Measurements from ENCODE around the gene ARID3B.
"Not testable (repeated sequence)": the region's sequence is repeated elsewhere in the genome, so short reads cannot be mapped to it uniquely, and the experiment has no call there.

ARID3B gene

DNA sequence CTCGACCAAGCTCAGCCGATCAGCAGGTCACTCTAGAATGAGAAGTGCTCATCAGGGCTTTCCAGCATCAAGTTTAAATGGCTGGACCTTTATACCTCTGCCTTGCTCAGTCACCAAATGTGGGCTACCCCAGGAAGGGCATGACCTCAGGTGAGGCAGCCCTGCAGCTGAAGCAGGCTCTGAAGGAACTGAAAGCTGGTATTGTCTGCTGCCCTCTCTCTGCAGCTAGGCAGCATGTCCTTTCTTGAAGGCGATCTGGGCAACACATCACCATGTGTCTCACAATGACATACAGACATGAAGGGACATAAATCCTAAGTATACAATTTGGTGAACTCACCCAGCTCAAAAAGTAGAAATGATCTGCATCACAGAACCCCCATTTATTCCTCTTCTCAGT is 38.7 kb upstream of the ARID3B start:
- Histone ChIP-seq H3K27me3 (replicated peaks; ENCODE audit: control insufficient read depth, insufficient read depth, low read length) (no peaks in the 10 kb centered on the region), H3K4me3 (replicated peaks; ENCODE audit: low read depth, low read length) (no peak overlapping the region), H3K36me3 (ENCODE audit: control insufficient read depth, insufficient read depth, low read length) (peaks cover 6% of the 10 kb centered on the region)
- TF ChIP-seq CTCF (IDR thresholded peaks at IDR 0.05; ENCODE audit: insufficient read depth, low read length, poor library complexity, severe bottlenecking) = no peak
- DNase-seq (ENCODE audit: extremely low read depth, insufficient read length) = no peak

- Histone ChIP-seq H3K27me3 (replicated peaks; ENCODE audit: control insufficient read depth, insufficient read depth, low read length) (no peaks in the 10 kb centered on the region), H3K4me3 (replicated peaks; ENCODE audit: low read depth, low read length) (no peak overlapping the region), H3K36me3 (ENCODE audit: control insufficient read depth, insufficient read depth, low read length) (peaks cover 6% of the 10 kb centered on the region)
- TF ChIP-seq CTCF (IDR thresholded peaks at IDR 0.05; ENCODE audit: insufficient read depth, low read length, poor library complexity, severe bottlenecking) = no peak
- no peak for DNase-seq (ENCODE audit: extremely low read depth, insufficient read length)
Measured at GRCh38 chr15:74504418-74504817, 36.6 kb upstream of the ARID3B start.

DNA sequence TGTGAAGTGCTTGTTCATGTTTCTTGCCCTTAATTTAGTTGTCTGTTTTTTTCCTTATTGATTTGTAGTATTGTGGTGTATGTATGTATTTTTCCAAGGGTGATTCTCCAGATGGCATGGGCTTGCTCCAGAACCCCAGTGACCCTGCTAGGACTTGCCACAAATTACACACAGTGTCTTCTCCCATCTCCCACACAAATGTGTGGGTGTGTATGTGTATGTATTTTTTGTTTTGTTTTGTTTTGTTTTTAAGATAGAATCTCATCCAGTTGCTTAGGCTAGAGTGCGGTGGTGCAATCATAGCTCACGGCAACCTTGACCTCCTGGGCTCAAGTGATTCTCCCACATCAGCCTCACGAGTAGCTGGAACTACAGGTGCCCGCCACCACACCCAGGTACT is 36.2 kb upstream of the ARID3B start:
- TF ChIP-seq CTCF (IDR thresholded peaks at IDR 0.05; ENCODE audit: insufficient read depth, low read length, poor library complexity, severe bottlenecking) = no peak
- no peak overlapping the region for H3K4me3 ChIP-seq (replicated peaks; ENCODE audit: low read depth, low read length)
- no peaks in the 10 kb centered on the region for H3K27me3 ChIP-seq (replicated peaks; ENCODE audit: control insufficient read depth, insufficient read depth, low read length)
- no peak for DNase-seq (ENCODE audit: extremely low read depth, insufficient read length)
- peaks cover 6% of the 10 kb centered on the region for H3K36me3 ChIP-seq (ENCODE audit: control insufficient read depth, insufficient read depth, low read length)

DNA sequence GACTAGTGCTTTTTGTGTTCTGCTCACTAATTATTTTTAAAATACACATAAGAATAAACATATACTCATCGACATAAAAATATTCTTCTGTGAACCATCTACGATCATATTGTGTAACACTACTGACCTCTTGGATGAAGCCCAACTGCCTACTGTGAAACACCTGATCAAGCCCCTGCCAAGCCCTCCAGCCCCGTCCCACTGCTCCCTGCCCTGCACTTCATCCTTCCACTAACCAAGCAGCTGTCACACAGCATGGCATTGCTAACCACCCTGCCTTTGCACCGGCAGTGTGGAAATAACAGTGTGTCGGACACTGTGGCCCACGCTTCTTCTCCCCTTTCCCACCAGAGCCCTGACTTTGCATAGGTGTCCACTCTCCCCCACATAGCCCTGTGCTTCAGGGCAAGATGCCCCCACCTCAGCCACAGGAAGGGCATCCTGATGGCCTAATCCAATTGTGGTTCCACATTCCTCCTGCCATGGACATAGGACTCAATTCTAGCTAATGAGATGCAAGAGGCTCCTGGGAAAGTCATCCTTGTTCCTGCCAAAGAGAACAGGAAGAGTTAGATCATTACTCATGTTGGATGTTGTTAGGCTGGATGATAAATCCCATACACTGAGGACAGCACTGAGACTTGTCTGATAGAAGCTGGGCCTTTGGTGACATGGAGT is 35.0 kb upstream of the ARID3B start:
- H3K27me3 ChIP-seq (replicated peaks; ENCODE audit: control insufficient read depth, insufficient read depth, low read length) = no peaks in the 10 kb centered on the region
- peaks cover 6% of the 10 kb centered on the region for H3K36me3 ChIP-seq (ENCODE audit: control insufficient read depth, insufficient read depth, low read length)
- no peak for DNase-seq (ENCODE audit: extremely low read depth, insufficient read length)
- no peak for TF ChIP-seq CTCF (IDR thresholded peaks at IDR 0.05; ENCODE audit: insufficient read depth, low read length, poor library complexity, severe bottlenecking)
- H3K4me3 ChIP-seq (replicated peaks; ENCODE audit: low read depth, low read length) = no peak overlapping the region

DNA sequence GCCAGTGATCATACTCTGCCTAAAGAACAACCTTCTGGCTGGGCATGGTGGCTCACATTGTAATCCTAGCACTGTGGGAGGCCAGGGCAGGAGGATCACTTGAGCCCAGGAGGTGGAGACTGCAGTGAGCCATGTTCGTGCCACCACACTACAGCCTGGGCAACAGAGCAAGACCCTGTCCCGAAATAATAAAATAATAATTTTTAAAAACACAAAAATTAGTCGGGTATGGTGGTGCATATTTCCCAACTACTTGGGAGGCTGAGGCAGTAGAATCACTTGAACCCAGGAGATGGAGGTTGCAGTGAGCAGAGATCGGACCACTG is 34.5 kb upstream of the ARID3B start:
- no peaks in the 10 kb centered on the region for H3K27me3 ChIP-seq (replicated peaks; ENCODE audit: control insufficient read depth, insufficient read depth, low read length)
- H3K36me3 ChIP-seq (ENCODE audit: control insufficient read depth, insufficient read depth, low read length) = peaks cover 6% of the 10 kb centered on the region
- no peak overlapping the region for H3K4me3 ChIP-seq (replicated peaks; ENCODE audit: low read depth, low read length)
- DNase-seq (ENCODE audit: extremely low read depth, insufficient read length) = no peak
- no peak for TF ChIP-seq CTCF (IDR thresholded peaks at IDR 0.05; ENCODE audit: insufficient read depth, low read length, poor library complexity, severe bottlenecking)

- Histone ChIP-seq H3K4me3 (replicated peaks; ENCODE audit: low read depth, low read length) (no peak overlapping the region), H3K36me3 (ENCODE audit: control insufficient read depth, insufficient read depth, low read length) (no peaks in the 10 kb centered on the region), H3K27me3 (replicated peaks; ENCODE audit: control insufficient read depth, insufficient read depth, low read length) (no peaks in the 10 kb centered on the region)
- no peak for DNase-seq (ENCODE audit: extremely low read depth, insufficient read length)
- TF ChIP-seq CTCF (IDR thresholded peaks at IDR 0.05; ENCODE audit: insufficient read depth, low read length, poor library complexity, severe bottlenecking) = no peak
Measured at GRCh38 chr15:74511583-74511982, 29.4 kb upstream of the ARID3B start.

DNA sequence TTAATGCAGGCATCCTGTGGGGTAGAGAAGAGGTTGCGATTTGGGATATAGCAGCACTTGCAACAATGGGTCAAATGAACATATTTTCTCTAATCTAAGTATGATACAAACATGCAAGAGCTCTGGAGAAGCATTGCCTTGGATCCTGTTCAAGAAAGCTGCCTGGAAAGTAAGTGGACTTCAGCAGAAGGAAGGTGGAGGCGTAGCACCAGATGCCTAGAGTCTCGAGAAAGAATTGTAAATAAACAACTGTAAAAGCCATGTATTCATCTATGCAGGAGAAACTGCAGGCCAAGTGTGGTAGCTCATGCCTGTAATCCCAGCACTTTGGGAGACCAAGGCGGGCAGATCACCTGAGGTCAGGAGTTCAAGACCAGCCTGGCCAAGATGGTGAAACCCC is 27.0 kb upstream of the ARID3B start:
- not testable (repeated sequence) for H3K27me3 ChIP-seq (replicated peaks; ENCODE audit: control insufficient read depth, insufficient read depth, low read length); H3K36me3 ChIP-seq (ENCODE audit: control insufficient read depth, insufficient read depth, low read length); DNase-seq (ENCODE audit: extremely low read depth, insufficient read length); H3K4me3 ChIP-seq (replicated peaks; ENCODE audit: low read depth, low read length)
